CD14-positive monocyte (primary cell): ENCODE results near the gene ARFGAP1. TPM values are rescaled to one million over a fixed set of nuclear protein-coding genes. Genes with fewer than 3 reads are reported as not detected.

ENCODE experiments used
- DNase-seq, 3 donors: peaks; one replicate each; pipeline ENCODE4 v3.0.0-alpha.2; 2011 to 2022
- H2AFZ ChIP-seq: 2 replicates; pipeline ENCODE4 v1.6.0; 2012; ENCODE audit warnings: mild to moderate bottlenecking, low read depth, low read length, inconsistent platforms; ENCODE audit not compliant: insufficient read depth, poor library complexity, severe bottlenecking
- H3K27ac ChIP-seq, 2 donors: 1 replicate in 1 of 2; 2 replicates in 1 of 2; pipeline ENCODE4 v1.5.1; 2012 to 2013; ENCODE audit warnings: low read length in 2 of 2, control low read depth in 1 of 2, inconsistent platforms in 1 of 2, low read depth in 1 of 2, mild to moderate bottlenecking in 1 of 2
- H3K27me3 ChIP-seq, 2 donors: one replicate each; pipeline versions ENCODE4 v1.6.0 to v1.6.1; 2011 to 2013; ENCODE audit warnings: low read length in 2 of 2; ENCODE audit not compliant: control insufficient read depth in 2 of 2, insufficient read depth in 2 of 2
- H3K36me3 ChIP-seq, 2 donors: replicated peaks in 1 of 2; 1 replicate in 1 of 2; 2 replicates in 1 of 2; pipeline versions ENCODE4 v1.5.1 to v1.6.1; 2012 to 2013; ENCODE audit warnings: low read length in 2 of 2, control low read depth in 1 of 2, inconsistent platforms in 1 of 2, mild to moderate bottlenecking in 1 of 2; ENCODE audit not compliant: insufficient read depth in 2 of 2, control insufficient read depth in 1 of 2
- H3K4me1 ChIP-seq, 2 donors: 1 replicate in 1 of 2; 2 replicates in 1 of 2; pipeline versions ENCODE4 v1.5.1 to v1.6.1; 2012 to 2013; ENCODE audit warnings: low read length in 2 of 2, control low read depth in 1 of 2, inconsistent platforms in 1 of 2, mild to moderate bottlenecking in 1 of 2, moderate library complexity in 1 of 2; ENCODE audit not compliant: insufficient read depth in 2 of 2, control insufficient read depth in 1 of 2
- H3K4me2 ChIP-seq: replicated peaks from 2 replicates; pipeline ENCODE3; 2012; ENCODE audit warnings: low read length, moderate library complexity, mild to moderate bottlenecking; ENCODE audit not compliant: poor library complexity, severe bottlenecking; ENCODE audit errors: extremely low read depth
- H3K4me3 ChIP-seq, 3 experiments: fragments of 200-600 bp in 1 of 3; sonication (generic) in 1 of 3; replicated peaks in 1 of 3; 1 replicate in 2 of 3; 2 replicates in 1 of 3; pipeline ENCODE4 v1.5.1; 2011 to 2013; ENCODE audit warnings: low read length in 3 of 3, mild to moderate bottlenecking in 3 of 3, control low read depth in 2 of 3, low read depth in 2 of 3, inconsistent platforms in 1 of 3, moderate library complexity in 1 of 3
- H3K79me2 ChIP-seq: 2 replicates; pipeline ENCODE4 v1.6.0; 2012; ENCODE audit warnings: mild to moderate bottlenecking, control low read depth, inconsistent platforms, low read length, moderate library complexity; ENCODE audit not compliant: insufficient read depth
- H3K9ac ChIP-seq: 2 replicates; pipeline ENCODE4 v1.6.0; 2017; ENCODE audit warnings: low read length, mild to moderate bottlenecking; ENCODE audit not compliant: insufficient read depth, poor library complexity, severe bottlenecking
- H3K9me3 ChIP-seq, 2 donors: replicated peaks in 1 of 2; 1 replicate in 1 of 2; 2 replicates in 1 of 2; pipeline versions ENCODE4 v1.5.1 to v1.6.1; 2012 to 2013; ENCODE audit warnings: low read length in 2 of 2, control low read depth in 1 of 2; ENCODE audit not compliant: control insufficient read depth in 1 of 2, insufficient read depth in 1 of 2
- H4K20me1 ChIP-seq: 2 replicates; pipeline ENCODE4 v1.6.0; 2012; ENCODE audit warnings: mild to moderate bottlenecking, low read length, control low read depth, moderate library complexity; ENCODE audit not compliant: insufficient read depth
- H3K27ac Mint-ChIP-seq, 7 donors: one replicate each; pipeline ENCODE4 v1.8.0; 2020; ENCODE audit warnings: mild to moderate bottlenecking in 7 of 7, mixed read lengths in 7 of 7, moderate library complexity in 6 of 7, inconsistent platforms in 2 of 7
- H3K27me3 Mint-ChIP-seq, 3 donors: one replicate each; pipeline ENCODE4 v1.8.0; 2021 to 2022; ENCODE audit warnings: low read depth in 3 of 3, mild to moderate bottlenecking in 3 of 3, mixed read lengths in 3 of 3, moderate library complexity in 3 of 3, inconsistent platforms in 1 of 3
- H3K36me3 Mint-ChIP-seq, 2 donors: one replicate each; pipeline ENCODE4 v1.8.0; 2020; ENCODE audit warnings: mixed read lengths in 2 of 2, inconsistent platforms in 1 of 2, mild to moderate bottlenecking in 1 of 2
- H3K4me1 Mint-ChIP-seq: one replicate; pipeline ENCODE4 v1.8.0; 2020; ENCODE audit warnings: mild to moderate bottlenecking, mixed read lengths
- H3K4me3 Mint-ChIP-seq, 2 donors: one replicate each; pipeline ENCODE4 v1.8.0; 2020; ENCODE audit warnings: mild to moderate bottlenecking in 2 of 2, mixed read lengths in 2 of 2, moderate library complexity in 1 of 2
- H3K9me3 Mint-ChIP-seq, 7 donors: one replicate each; pipeline ENCODE4 v1.8.0; 2020 to 2022; ENCODE audit warnings: mixed read lengths in 7 of 7, mild to moderate bottlenecking in 6 of 7, moderate library complexity in 6 of 7, inconsistent platforms in 2 of 7
- WGBS: methylation state at CpG from one replicate; pipeline ENCODE4 v1.1.5; 2013; ENCODE audit warnings: missing lambda C conversion rate; ENCODE audit not compliant: insufficient coverage; 5-methylcytosine and 5-hydroxymethylcytosine counted together
- intact Hi-C, 2 donors: fragments of 100-400 bp; cut with micrococcal nuclease; formaldehyde crosslinking; loops; one replicate each; pipeline versions ENCODE4 v1.15.0 to v1.15.1; 2023
- polyA plus RNA-seq, 3 donors: library from polyadenylated mRNA; depleted of rRNA in 1 of 3; unstranded in 2 of 3; stranded (reverse) in 1 of 3; fragments of 300-500 nt in 2 of 3; fragments of >200 nt in 1 of 3; fragmentation: Illumina TruSeq in 2 of 3; gene quantifications; 1 replicate in 2 of 3; 2 replicates in 1 of 3; pipeline ENCODE4 v1.2.3, GENCODE V29; 2012 to 2021
- TF ChIP-seq, protein P1 (sequence below): fragments of 200-600 bp; IDR thresholded peaks from one replicate; pipeline ENCODE4 v1.8.0; 2022; ENCODE audit warnings: antibody characterized with exemption, mild to moderate bottlenecking

ARFGAP1 gene
- polyA plus RNA-seq, 3 donors: 11.2 to 99.8 (median 14.1) TPM

DNA sequence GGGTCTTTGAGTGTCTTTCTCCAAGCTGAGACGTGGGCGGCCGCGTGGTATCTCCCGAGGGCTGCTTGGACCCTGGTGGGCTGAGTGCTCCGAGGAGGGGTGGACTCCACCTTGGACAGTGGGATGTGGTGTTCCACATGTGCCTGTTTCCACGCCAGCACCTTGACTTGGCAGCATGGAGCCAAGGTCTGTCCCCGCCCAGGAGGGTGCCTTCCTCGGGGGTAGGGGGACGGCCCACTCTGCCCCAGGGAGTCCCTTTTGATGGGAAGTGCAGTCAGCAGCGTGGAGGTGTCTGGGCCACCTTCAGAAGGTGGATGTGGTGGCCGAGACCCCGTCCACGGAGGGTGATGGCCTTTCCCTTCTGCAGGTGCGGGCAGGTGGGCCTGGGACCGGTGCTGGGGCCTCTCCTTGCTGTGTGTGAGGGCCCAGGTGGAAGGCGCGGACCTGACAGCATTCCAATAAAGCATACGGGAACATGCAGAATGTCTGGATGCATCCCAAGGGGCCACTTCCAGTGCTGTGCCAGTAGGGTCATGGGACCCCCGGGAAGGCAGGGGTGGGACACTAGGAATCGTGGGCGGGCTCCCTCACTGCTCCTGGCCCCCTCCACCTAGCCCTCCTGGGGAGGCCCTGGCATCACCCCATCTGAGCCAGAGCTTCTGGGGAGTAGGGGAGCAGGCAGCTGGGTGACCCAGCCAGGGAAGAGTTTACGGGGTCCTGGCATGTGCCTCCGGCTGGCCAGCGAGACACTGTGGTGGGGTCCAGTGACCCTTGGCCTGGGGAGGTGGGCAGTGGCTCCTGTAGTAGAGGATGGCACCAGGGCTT, 16.9 kb downstream of the ARFGAP1 start:
- no peak overlapping the region for H3K4me3 Mint-ChIP-seq
- H3K27me3 ChIP-seq: no peaks in the 10 kb centered on the region
- H3K36me3 Mint-ChIP-seq: peaks cover 27 to 43% of the 10 kb centered on the region in 2 donors
- WGBS: 96% methylated on average over 19 of the region's 25 CpGs
- no peak overlapping the region for H3K9ac ChIP-seq
- no peaks in the 10 kb centered on the region for H3K9me3 Mint-ChIP-seq
- no peak for DNase-seq
- intact Hi-C loops: no loop called here
- TF ChIP-seq, protein P1, sequence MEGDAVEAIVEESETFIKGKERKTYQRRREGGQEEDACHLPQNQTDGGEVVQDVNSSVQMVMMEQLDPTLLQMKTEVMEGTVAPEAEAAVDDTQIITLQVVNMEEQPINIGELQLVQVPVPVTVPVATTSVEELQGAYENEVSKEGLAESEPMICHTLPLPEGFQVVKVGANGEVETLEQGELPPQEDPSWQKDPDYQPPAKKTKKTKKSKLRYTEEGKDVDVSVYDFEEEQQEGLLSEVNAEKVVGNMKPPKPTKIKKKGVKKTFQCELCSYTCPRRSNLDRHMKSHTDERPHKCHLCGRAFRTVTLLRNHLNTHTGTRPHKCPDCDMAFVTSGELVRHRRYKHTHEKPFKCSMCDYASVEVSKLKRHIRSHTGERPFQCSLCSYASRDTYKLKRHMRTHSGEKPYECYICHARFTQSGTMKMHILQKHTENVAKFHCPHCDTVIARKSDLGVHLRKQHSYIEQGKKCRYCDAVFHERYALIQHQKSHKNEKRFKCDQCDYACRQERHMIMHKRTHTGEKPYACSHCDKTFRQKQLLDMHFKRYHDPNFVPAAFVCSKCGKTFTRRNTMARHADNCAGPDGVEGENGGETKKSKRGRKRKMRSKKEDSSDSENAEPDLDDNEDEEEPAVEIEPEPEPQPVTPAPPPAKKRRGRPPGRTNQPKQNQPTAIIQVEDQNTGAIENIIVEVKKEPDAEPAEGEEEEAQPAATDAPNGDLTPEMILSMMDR: no peak
- H3K27me3 Mint-ChIP-seq: peaks cover 3 to 14% (median 6%) of the 10 kb centered on the region in 3 donors
- H4K20me1 ChIP-seq: peaks cover 9% of the 10 kb centered on the region
- H3K27ac Mint-ChIP-seq: no peak overlapping the region
- peaks cover 39 to 45% of the 10 kb centered on the region in 2 donors for H3K36me3 ChIP-seq
- no peak overlapping the region for H2AFZ ChIP-seq
- no peak overlapping the region for H3K27ac ChIP-seq
- H3K9me3 ChIP-seq: no peaks in the 10 kb centered on the region
- H3K79me2 ChIP-seq: no peaks in the 10 kb centered on the region
- no peak overlapping the region for H3K4me3 ChIP-seq
- no peak overlapping the region for H3K4me2 ChIP-seq
- peaks cover 3% of the 10 kb centered on the region for H3K4me1 Mint-ChIP-seq
- H3K4me1 ChIP-seq: no peaks in the 10 kb centered on the region

DNA sequence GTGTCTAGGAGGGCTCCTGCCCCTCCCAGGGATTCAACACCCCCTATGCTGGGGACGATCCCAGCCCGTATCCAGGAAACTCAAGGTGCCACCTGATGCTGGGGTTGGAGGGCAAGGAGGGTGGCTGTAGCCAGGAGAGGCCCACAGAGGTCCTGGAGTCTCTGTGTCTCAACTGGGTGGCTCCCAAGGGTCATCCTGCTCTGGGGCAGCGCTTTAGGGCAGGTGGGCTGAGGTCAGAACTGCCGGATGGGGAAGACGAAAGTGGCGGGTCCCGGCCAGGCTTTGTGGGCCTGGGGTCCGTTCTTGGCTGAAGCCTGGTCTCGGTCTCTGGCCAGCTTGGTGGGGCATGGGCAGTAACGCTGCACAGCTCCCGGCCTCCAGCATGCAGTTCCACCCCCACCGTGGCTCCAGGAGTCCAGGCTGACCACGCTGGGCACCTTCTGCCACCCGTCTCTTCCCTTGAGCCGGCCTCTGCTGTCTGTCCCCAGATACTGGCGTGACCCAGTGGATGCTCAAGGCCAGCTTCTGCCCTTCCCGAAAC, 17.6 kb downstream of the ARFGAP1 start:
- no peak overlapping the region for H3K4me2 ChIP-seq
- no peak overlapping the region for H2AFZ ChIP-seq
- no peaks in the 10 kb centered on the region for H3K9me3 Mint-ChIP-seq
- H3K27me3 ChIP-seq: peaks cover 0 to 7% of the 10 kb centered on the region in 2 donors
- no peak for DNase-seq
- intact Hi-C loops: no loop called here
- WGBS: 95% methylated on average over 16 of the region's 17 CpGs
- H3K27ac Mint-ChIP-seq: no peak overlapping the region
- H3K4me3 ChIP-seq: no peak overlapping the region
- peaks cover 7 to 21% (median 8%) of the 10 kb centered on the region in 3 donors for H3K27me3 Mint-ChIP-seq
- no peaks in the 10 kb centered on the region for H3K4me1 Mint-ChIP-seq
- H3K4me1 ChIP-seq: no peaks in the 10 kb centered on the region
- no peak overlapping the region for H3K4me3 Mint-ChIP-seq
- no peak overlapping the region for H3K27ac ChIP-seq
- peaks cover 37 to 38% of the 10 kb centered on the region in 2 donors for H3K36me3 ChIP-seq
- H3K9me3 ChIP-seq: no peaks in the 10 kb centered on the region
- H3K79me2 ChIP-seq: no peaks in the 10 kb centered on the region
- peaks cover 9% of the 10 kb centered on the region for H4K20me1 ChIP-seq
- TF ChIP-seq, protein P1: no peak
- H3K36me3 Mint-ChIP-seq: peaks cover 27 to 39% of the 10 kb centered on the region in 2 donors
- H3K9ac ChIP-seq: no peak overlapping the region
